ENCODE measurements around the gene ZBTB42. TPM values are rescaled to one million over a fixed set of nuclear protein-coding genes. Genes with fewer than 3 reads are reported as not detected.

ZBTB42 gene
- total RNA-seq, 1 experiment from 2014 or later, result 1.4 TPM

GRCh38 chr14:104772707-104773504 is 28.0 kb upstream of the ZBTB42 start:
- POLR2A ChIA-PET (ENCODE audit: low non-redundant PET), result no interaction called here
- BruUV-seq (replicated peaks), result no TSS peak

DNA sequence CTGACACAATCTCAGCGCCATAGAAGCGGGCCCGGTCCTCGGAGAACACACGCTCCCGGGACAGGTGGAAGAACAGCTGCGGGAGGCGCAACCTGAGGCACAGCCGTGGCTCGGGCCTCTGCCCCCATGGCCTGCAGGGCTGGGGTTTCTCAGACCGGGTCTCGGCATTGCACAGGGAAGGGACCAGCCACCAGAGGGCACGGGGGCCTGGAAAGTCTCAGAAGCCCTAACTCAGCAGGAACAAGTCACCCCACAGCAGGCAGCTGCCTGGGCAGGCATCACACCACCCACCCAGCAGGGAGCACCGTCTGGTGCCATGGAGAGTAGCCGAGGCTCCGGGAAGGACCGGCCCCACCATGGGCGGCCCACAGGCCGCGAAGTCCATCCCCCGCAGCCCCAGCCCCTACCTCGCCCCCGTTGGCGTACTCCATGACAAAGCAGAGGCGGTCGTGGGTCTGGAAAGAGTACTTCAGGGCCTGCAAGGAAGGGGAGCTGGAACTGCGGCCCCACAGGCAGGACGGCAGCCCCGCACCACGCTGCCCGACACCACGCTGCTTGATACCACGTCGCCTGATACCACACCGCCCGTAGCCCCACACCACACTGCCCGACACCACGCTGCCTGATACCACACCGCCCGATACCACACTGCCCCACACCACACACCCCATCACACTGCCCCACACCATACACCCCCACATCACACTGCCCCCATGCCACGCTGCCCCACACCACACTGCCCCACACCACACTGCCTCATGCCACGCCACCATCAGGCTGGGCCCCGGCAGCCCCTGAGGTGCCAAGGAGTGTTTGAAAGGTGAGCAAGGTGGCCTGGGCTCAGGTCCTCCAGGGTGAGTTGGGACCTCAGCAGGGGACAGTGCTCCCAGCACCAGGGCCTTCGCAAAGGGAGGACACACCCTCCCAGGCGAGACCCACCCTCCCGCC is 27.1 kb upstream of the ZBTB42 start:
- no peaks in the 10 kb centered on the region for H3K9me3 ChIP-seq (ENCODE audit: low read depth, low read length, poor library complexity, severe bottlenecking)
- no peaks in the 10 kb centered on the region for H3K27me3 ChIP-seq (replicated peaks; ENCODE audit: insufficient read depth, low read depth, low read length, poor library complexity)
- TF ChIP-seq, protein P1, sequence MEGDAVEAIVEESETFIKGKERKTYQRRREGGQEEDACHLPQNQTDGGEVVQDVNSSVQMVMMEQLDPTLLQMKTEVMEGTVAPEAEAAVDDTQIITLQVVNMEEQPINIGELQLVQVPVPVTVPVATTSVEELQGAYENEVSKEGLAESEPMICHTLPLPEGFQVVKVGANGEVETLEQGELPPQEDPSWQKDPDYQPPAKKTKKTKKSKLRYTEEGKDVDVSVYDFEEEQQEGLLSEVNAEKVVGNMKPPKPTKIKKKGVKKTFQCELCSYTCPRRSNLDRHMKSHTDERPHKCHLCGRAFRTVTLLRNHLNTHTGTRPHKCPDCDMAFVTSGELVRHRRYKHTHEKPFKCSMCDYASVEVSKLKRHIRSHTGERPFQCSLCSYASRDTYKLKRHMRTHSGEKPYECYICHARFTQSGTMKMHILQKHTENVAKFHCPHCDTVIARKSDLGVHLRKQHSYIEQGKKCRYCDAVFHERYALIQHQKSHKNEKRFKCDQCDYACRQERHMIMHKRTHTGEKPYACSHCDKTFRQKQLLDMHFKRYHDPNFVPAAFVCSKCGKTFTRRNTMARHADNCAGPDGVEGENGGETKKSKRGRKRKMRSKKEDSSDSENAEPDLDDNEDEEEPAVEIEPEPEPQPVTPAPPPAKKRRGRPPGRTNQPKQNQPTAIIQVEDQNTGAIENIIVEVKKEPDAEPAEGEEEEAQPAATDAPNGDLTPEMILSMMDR (conservative IDR thresholded peaks at IDR 0.05; ENCODE audit: low read depth, low read length), result no peak
- TF ChIP-seq EZH2 (IDR thresholded peaks at IDR 0.05; ENCODE audit: borderline replicate concordance, low read depth, low read length, poor library complexity, severe bottlenecking), result no peak
- no peak for DNase-seq (ENCODE audit: low spot score)
- BruUV-seq (replicated peaks), result no TSS peak
- no peak overlapping the region for H3K4me3 ChIP-seq (ENCODE audit: low read depth, low read length, poor library complexity, severe bottlenecking)
- ChIA-PET CTCF (no interaction called here), POLR2A (ENCODE audit: low non-redundant PET) (no interaction called here)
- intact Hi-C loops (cut with micrococcal nuclease; ENCODE audit: unreplicated experiment), result no loop called here
- no peak overlapping the region for H3K27ac ChIP-seq (ENCODE audit: low read depth, low read length, poor library complexity, severe bottlenecking)
- peaks cover 3% of the 10 kb centered on the region for H3K4me1 ChIP-seq (ENCODE audit: insufficient read depth, low read length, poor library complexity, severe bottlenecking)
- H3K36me3 ChIP-seq (ENCODE audit: insufficient read depth, low read length, poor library complexity, severe bottlenecking), result peaks cover 57% of the 10 kb centered on the region

More at GRCh38 chr14:104772707-104773504, 28.0 kb upstream of the ZBTB42 start:
- intact Hi-C loops (cut with micrococcal nuclease; ENCODE audit: unreplicated experiment), result no loop called here
- no peak for DNase-seq (ENCODE audit: low spot score)
- TF ChIP-seq, protein P1 (conservative IDR thresholded peaks at IDR 0.05; ENCODE audit: low read depth, low read length), result no peak
- no peak for TF ChIP-seq EZH2 (IDR thresholded peaks at IDR 0.05; ENCODE audit: borderline replicate concordance, low read depth, low read length, poor library complexity, severe bottlenecking)
- H3K9me3 ChIP-seq (ENCODE audit: low read depth, low read length, poor library complexity, severe bottlenecking), result no peaks in the 10 kb centered on the region
- H3K36me3 ChIP-seq (ENCODE audit: insufficient read depth, low read length, poor library complexity, severe bottlenecking), result peaks cover 57% of the 10 kb centered on the region
- CTCF ChIA-PET, result no interaction called here
- no peak overlapping the region for H3K27ac ChIP-seq (ENCODE audit: low read depth, low read length, poor library complexity, severe bottlenecking)
- H3K4me3 ChIP-seq (ENCODE audit: low read depth, low read length, poor library complexity, severe bottlenecking), result no peak overlapping the region
- no peaks in the 10 kb centered on the region for H3K27me3 ChIP-seq (replicated peaks; ENCODE audit: insufficient read depth, low read depth, low read length, poor library complexity)
- H3K4me1 ChIP-seq (ENCODE audit: insufficient read depth, low read length, poor library complexity, severe bottlenecking), result peaks cover 5% of the 10 kb centered on the region

- POLR2A ChIA-PET (ENCODE audit: low non-redundant PET), result no interaction called here
- Histone ChIP-seq H3K4me3 (ENCODE audit: low read depth, low read length, poor library complexity, severe bottlenecking) (no peak overlapping the region), H3K4me1 (ENCODE audit: insufficient read depth, low read length, poor library complexity, severe bottlenecking) (no peaks in the 10 kb centered on the region), H3K36me3 (ENCODE audit: insufficient read depth, low read length, poor library complexity, severe bottlenecking) (peaks cover 53% of the 10 kb centered on the region), H3K27me3 (replicated peaks; ENCODE audit: insufficient read depth, low read depth, low read length, poor library complexity) (no peaks in the 10 kb centered on the region), H3K9me3 (ENCODE audit: low read depth, low read length, poor library complexity, severe bottlenecking) (no peaks in the 10 kb centered on the region), H3K27ac (ENCODE audit: low read depth, low read length, poor library complexity, severe bottlenecking) (no peak overlapping the region)
- CTCF ChIA-PET, result no interaction called here
- TF ChIP-seq, protein P1 (conservative IDR thresholded peaks at IDR 0.05; ENCODE audit: low read depth, low read length), result no peak
- intact Hi-C loops (cut with micrococcal nuclease; ENCODE audit: unreplicated experiment), result no loop called here
- BruUV-seq (replicated peaks), result no TSS peak
- no peak for DNase-seq (ENCODE audit: low spot score)
Measured at GRCh38 chr14:104774453-104775072, 26.3 kb upstream of the ZBTB42 start.
